ENCODE data around the gene GRPR. TPM values are rescaled to one million over a fixed set of nuclear protein-coding genes. Genes with fewer than 3 reads are reported as not detected.
A peak's percentile ranks its signal among the peaks of the same experiment; 100 is the strongest.

GRPR gene
- total RNA-seq, 1 donor from 2014 or later: 0.27 TPM

GRCh38 chrX:16101581-16101980 is 21.8 kb upstream of the GRPR start:
- Histone ChIP-seq H3K9me3 (no peaks in the 10 kb centered on the region), H3K27me3 (ENCODE audit: low read depth) (no peaks in the 10 kb centered on the region), H3K27ac (no peak overlapping the region), H3K4me3 (no peak overlapping the region), H3K4me1 (no peaks in the 10 kb centered on the region), H3K36me3 (no peaks in the 10 kb centered on the region)
- intact Hi-C loops (cut with DNase I): no loop called here
- ATAC-seq (no peak), DNase-seq (no peak)
- TF ChIP-seq CTCF (IDR thresholded peaks at IDR 0.05): no peak

GRCh38 chrX:16103625-16104024 is 19.7 kb upstream of the GRPR start:
- DNase-seq: no peak
- ATAC-seq: no peak
- no peak overlapping the region for H3K27ac ChIP-seq
- no peak overlapping the region for H3K4me3 ChIP-seq
- TF ChIP-seq CTCF (IDR thresholded peaks at IDR 0.05): no peak
- H3K4me1 ChIP-seq: no peaks in the 10 kb centered on the region
- H3K9me3 ChIP-seq: no peaks in the 10 kb centered on the region
- H3K36me3 ChIP-seq: no peaks in the 10 kb centered on the region
- H3K27me3 ChIP-seq (ENCODE audit: low read depth): no peaks in the 10 kb centered on the region
- intact Hi-C loops (cut with DNase I): no loop called here

- ATAC-seq: no peak
- no peak for TF ChIP-seq CTCF (IDR thresholded peaks at IDR 0.05)
- DNase-seq: no peak
- H3K4me3 ChIP-seq: no peak overlapping the region
- H3K4me1 ChIP-seq: no peaks in the 10 kb centered on the region
- no peaks in the 10 kb centered on the region for H3K9me3 ChIP-seq
- intact Hi-C loops (cut with DNase I): no loop called here
- no peaks in the 10 kb centered on the region for H3K27me3 ChIP-seq (ENCODE audit: low read depth)
- no peak overlapping the region for H3K27ac ChIP-seq
- H3K36me3 ChIP-seq: no peaks in the 10 kb centered on the region
Measured at GRCh38 chrX:16112428-16112827, 10.9 kb upstream of the GRPR start.

GRCh38 chrX:16113978-16114565 is 9.3 kb upstream of the GRPR start:
- no peaks in the 10 kb centered on the region for H3K36me3 ChIP-seq
- no peak for TF ChIP-seq CTCF (IDR thresholded peaks at IDR 0.05)
- no peak for ATAC-seq
- H3K4me3 ChIP-seq: no peak overlapping the region
- intact Hi-C loops (cut with DNase I): no loop called here
- no peaks in the 10 kb centered on the region for H3K4me1 ChIP-seq
- no peak for DNase-seq
- no peaks in the 10 kb centered on the region for H3K27me3 ChIP-seq (ENCODE audit: low read depth)
- H3K9me3 ChIP-seq: no peaks in the 10 kb centered on the region
- H3K27ac ChIP-seq: peak overlapping the region; percentile 46

- Histone ChIP-seq H3K36me3 (no peaks in the 10 kb centered on the region), H3K4me3 (no peak overlapping the region), H3K27me3 (ENCODE audit: low read depth) (no peaks in the 10 kb centered on the region), H3K27ac (no peak overlapping the region), H3K4me1 (no peaks in the 10 kb centered on the region), H3K9me3 (no peaks in the 10 kb centered on the region)
- DNase-seq: no peak
- TF ChIP-seq CTCF (IDR thresholded peaks at IDR 0.05): no peak
- no peak for ATAC-seq
- intact Hi-C loops (cut with DNase I): no loop called here
Measured at GRCh38 chrX:16114611-16115010, 8.8 kb upstream of the GRPR start.
